OCI-LY7 (cell line): Measurements from ENCODE around the gene STPG1. TPM values are rescaled to one million over a fixed set of nuclear protein-coding genes. Genes with fewer than 3 reads are reported as not detected.

ENCODE experiments used
- BruUV-seq: library from RNA; stranded (reverse); fragments of 400-500 nt; replicated peaks from 2 replicates; lab custom pipeline; 2021; lab: Mats Ljungman, UMichigan
- CTCF ChIA-PET: fragments of 300-600 bp; sonication (Branson Sonifier 250); formaldehyde crosslinking; loops from one replicate; lab custom pipeline; 2022; ENCODE audit warnings: antibody characterized with exemption; ENCODE audit not compliant: unreplicated experiment; lab: Charles Lee
- POLR2A ChIA-PET: fragments of 300-600 bp; sonication (Branson Sonifier 250); formaldehyde crosslinking; loops from one replicate; lab custom pipeline; 2022; ENCODE audit warnings: antibody characterized with exemption; lab: Charles Lee
- DNase-seq: peaks from one replicate; pipeline ENCODE4 v3.0.0-alpha.2; 2015; ENCODE audit warnings: low spot score
- H2AFZ ChIP-seq: fragments of 200-600 bp; sonication (generic), shearing (Covaris generic); 2 replicates; pipeline ENCODE4 v1.6.1; 2014; ENCODE audit warnings: mild to moderate bottlenecking, antibody characterized with exemption, low read length, moderate library complexity
- H3K27ac ChIP-seq: fragments of 200-600 bp; sonication (generic); 2 replicates; pipeline ENCODE4 v1.5.1; 2014; ENCODE audit warnings: mixed run types, low read depth, mild to moderate bottlenecking, moderate library complexity, low read length, inconsistent platforms; ENCODE audit not compliant: poor library complexity, severe bottlenecking
- H3K36me3 ChIP-seq: fragments of 200-600 bp; sonication (generic); 2 replicates; pipeline ENCODE4 v1.6.1; 2014; ENCODE audit warnings: mild to moderate bottlenecking, antibody characterized with exemption, low read length, moderate library complexity, mixed read lengths; ENCODE audit not compliant: insufficient read depth
- H3K4me1 ChIP-seq: fragments of 200-600 bp; sonication (generic); 2 replicates; pipeline ENCODE4 v1.5.1; 2014; ENCODE audit warnings: mild to moderate bottlenecking, low read length; ENCODE audit not compliant: insufficient read depth, poor library complexity, severe bottlenecking
- H3K4me2 ChIP-seq: fragments of 200-600 bp; sonication (generic); 2 replicates; pipeline ENCODE4 v1.6.1; 2014; ENCODE audit warnings: mild to moderate bottlenecking, low read length
- H3K4me3 ChIP-seq: fragments of 200-600 bp; sonication (generic); 2 replicates; pipeline ENCODE4 v1.5.1; 2014; ENCODE audit warnings: mild to moderate bottlenecking, low read depth, low read length; ENCODE audit not compliant: poor library complexity, severe bottlenecking
- H3K79me2 ChIP-seq: fragments of 200-600 bp; sonication (generic); 2 replicates; pipeline ENCODE4 v1.6.1; 2016; ENCODE audit warnings: low read depth, mild to moderate bottlenecking, low read length, moderate library complexity, mixed read lengths; ENCODE audit not compliant: insufficient read depth
- H3K9me2 ChIP-seq: fragments of 200-600 bp; sonication (generic); 2 replicates; pipeline ENCODE4 v1.6.1; 2016; ENCODE audit warnings: mild to moderate bottlenecking, low read length, mixed read lengths; ENCODE audit not compliant: insufficient read depth
- H3K9me3 ChIP-seq: fragments of 200-600 bp; sonication (generic); 2 replicates; pipeline ENCODE4 v1.6.1; 2014; ENCODE audit warnings: mild to moderate bottlenecking, mixed run types, low read length, mixed read lengths
- H4K20me1 ChIP-seq: fragments of 200-600 bp; sonication (generic); 2 replicates; pipeline ENCODE4 v1.6.1; 2014; ENCODE audit warnings: mild to moderate bottlenecking, antibody characterized with exemption, low read length, moderate library complexity, mixed read lengths; ENCODE audit not compliant: insufficient read depth
- EZH2phosphoT487 ChIP-seq: fragments of 200-600 bp; sonication (generic); IDR thresholded peaks from 2 replicates; pipeline ENCODE4 v1.6.1; 2018; ENCODE audit warnings: low read depth, borderline replicate concordance, mild to moderate bottlenecking, mixed run types, antibody characterized with exemption, low read length, moderate library complexity, mixed read lengths
- intact Hi-C: fragments of 100-400 bp; cut with micrococcal nuclease; formaldehyde crosslinking; loops from one replicate; pipeline ENCODE4 v1.10.0; 2022; ENCODE audit not compliant: unreplicated experiment
- total RNA-seq, 2 experiments: library from RNA; depleted of rRNA in 1 of 2; stranded (reverse); fragments of >200 nt in 1 of 2; shearing (Covaris generic) in 1 of 2; gene quantifications; 2 replicates each; pipeline ENCODE4 v1.2.3, GENCODE V29; 2014 to 2022
- TF ChIP-seq, protein P1 (sequence below): fragments of 200-600 bp; sonication (generic); conservative IDR thresholded peaks from 2 replicates; pipeline ENCODE4 v1.5.1; 2014; ENCODE audit warnings: mild to moderate bottlenecking, antibody characterized with exemption, low read length, moderate library complexity, mixed read lengths

The STPG1 gene
- total RNA-seq, 2 experiments from 2014 or later: 5.1 to 9.6 TPM

DNA sequence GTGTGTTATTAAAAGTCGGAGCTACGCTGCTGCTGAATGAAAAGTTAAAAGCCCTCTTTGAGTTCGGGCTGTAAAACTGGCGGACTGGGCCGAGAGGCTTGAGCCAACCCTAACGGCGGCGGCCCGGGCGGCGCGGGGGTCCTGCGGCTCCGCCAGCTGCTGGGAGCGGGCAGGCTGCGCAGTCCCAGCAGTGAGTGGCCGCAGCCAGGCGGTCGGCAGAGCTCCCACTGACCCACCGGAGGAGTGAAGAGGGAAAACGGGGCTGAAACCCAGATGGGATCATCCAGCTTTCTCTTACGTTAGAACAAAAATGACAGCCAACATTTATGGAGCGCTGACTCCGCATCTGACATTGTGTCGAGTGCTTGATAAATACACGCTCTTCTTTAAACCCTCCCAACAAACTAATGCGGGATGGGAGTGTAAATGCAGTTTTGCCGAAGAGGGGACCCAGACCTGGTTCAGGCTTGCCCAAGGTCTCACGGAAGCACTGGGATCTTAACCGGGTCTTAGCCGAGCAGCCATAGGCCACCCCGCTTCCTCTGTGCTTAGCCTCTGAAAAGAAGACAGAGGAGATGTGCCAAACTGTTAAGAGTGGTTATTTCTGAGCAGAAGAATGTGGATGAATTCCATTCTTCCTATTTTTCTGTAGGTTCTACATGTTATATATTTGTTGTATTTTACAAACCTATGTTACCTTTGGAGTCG, 91.0 kb downstream of the STPG1 start:
- H3K36me3 ChIP-seq: no peaks in the 10 kb centered on the region
- no peaks in the 10 kb centered on the region for H4K20me1 ChIP-seq
- intact Hi-C loops: loop anchor here (5.0 kb wide), 1 partner anchor 120 kb away; no protein-coding TSS in a partner anchor
- H3K4me1 ChIP-seq: peaks cover 42% of the 10 kb centered on the region
- H3K27ac ChIP-seq: no peak overlapping the region
- no peaks in the 10 kb centered on the region for H3K9me3 ChIP-seq
- peak overlapping the region; percentile 85 for H3K4me2 ChIP-seq
- TF ChIP-seq, protein P1, sequence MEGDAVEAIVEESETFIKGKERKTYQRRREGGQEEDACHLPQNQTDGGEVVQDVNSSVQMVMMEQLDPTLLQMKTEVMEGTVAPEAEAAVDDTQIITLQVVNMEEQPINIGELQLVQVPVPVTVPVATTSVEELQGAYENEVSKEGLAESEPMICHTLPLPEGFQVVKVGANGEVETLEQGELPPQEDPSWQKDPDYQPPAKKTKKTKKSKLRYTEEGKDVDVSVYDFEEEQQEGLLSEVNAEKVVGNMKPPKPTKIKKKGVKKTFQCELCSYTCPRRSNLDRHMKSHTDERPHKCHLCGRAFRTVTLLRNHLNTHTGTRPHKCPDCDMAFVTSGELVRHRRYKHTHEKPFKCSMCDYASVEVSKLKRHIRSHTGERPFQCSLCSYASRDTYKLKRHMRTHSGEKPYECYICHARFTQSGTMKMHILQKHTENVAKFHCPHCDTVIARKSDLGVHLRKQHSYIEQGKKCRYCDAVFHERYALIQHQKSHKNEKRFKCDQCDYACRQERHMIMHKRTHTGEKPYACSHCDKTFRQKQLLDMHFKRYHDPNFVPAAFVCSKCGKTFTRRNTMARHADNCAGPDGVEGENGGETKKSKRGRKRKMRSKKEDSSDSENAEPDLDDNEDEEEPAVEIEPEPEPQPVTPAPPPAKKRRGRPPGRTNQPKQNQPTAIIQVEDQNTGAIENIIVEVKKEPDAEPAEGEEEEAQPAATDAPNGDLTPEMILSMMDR: no peak
- no peak for TF ChIP-seq EZH2phosphoT487
- ChIA-PET POLR2A (interaction anchor here (1.3 kb wide), 1 partner anchor 21 kb away, joined by 3 read pairs; no protein-coding TSS in a partner anchor), CTCF (no interaction called here)
- H3K79me2 ChIP-seq: no peaks in the 10 kb centered on the region
- no peak for DNase-seq
- peak overlapping the region; percentile 79; the same call in 1 of the 2 replicates for H2AFZ ChIP-seq
- no TSS peak for BruUV-seq
- no peaks in the 10 kb centered on the region for H3K9me2 ChIP-seq
- H3K4me3 ChIP-seq: peak overlapping the region; percentile 67

DNA sequence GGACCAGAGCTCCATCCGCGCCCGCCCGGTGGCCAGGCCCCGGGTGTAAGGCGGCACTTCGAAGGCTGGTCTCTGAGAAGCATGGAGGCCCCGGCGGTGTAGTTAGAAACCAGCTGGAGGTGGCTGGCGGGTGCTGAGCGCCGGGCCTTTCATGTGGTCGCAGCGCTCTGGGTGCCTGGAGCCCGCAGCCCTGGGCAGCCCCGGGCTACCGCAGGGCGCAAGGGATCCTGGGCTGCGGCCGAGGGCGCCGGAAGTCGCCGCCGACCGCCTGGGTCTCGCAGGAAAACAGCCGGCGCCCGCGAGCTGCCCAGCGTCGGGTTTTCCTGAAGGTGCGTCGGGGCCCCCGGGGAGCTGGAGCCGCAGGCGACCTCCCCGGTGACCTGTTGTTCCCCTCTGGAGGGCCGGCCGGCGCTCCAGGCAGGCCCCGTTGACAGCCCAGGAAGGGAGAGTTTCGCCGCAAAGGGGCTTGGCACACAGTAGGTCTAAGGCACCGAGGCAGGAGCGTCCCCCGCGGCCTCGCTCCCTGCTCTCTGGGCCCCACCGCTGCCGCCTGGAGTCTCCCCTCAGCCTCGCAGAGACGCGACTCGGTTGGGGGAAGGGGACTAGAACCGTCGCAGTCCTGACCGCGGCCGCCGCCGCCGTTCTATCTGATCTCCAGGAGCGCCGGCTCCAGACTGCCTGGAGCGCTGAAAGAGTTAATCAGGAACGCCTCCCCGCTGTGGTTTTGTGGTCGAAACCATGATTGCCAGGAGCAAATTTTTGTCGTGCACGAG, 91.7 kb downstream of the STPG1 start:
- H3K9me3 ChIP-seq: no peaks in the 10 kb centered on the region
- ChIA-PET POLR2A (interaction anchor here (1.3 kb wide), 1 partner anchor 20 kb away, joined by 3 read pairs; no protein-coding TSS in a partner anchor), CTCF (no interaction called here)
- TF ChIP-seq EZH2phosphoT487: no peak
- TF ChIP-seq, protein P1: no peak
- no peaks in the 10 kb centered on the region for H4K20me1 ChIP-seq
- no peaks in the 10 kb centered on the region for H3K36me3 ChIP-seq
- H3K4me2 ChIP-seq: peak overlapping the region; percentile 85
- peak overlapping the region; percentile 67 for H3K4me3 ChIP-seq
- DNase-seq: peak; percentile 79
- no peaks in the 10 kb centered on the region for H3K79me2 ChIP-seq
- H3K27ac ChIP-seq: no peak overlapping the region
- BruUV-seq: no TSS peak
- H3K9me2 ChIP-seq: no peaks in the 10 kb centered on the region
- intact Hi-C loops: loop anchor here (5.0 kb wide), 1 partner anchor 120 kb away; no protein-coding TSS in a partner anchor
- peak overlapping the region; percentile 79 for H2AFZ ChIP-seq
- peaks cover 42% of the 10 kb centered on the region for H3K4me1 ChIP-seq
